HG03439 (cell line): Measurements from ENCODE around the gene HCFC1.

ENCODE experiments used
- ATAC-seq: cut with Tn5 transposase; IDR thresholded peaks from one replicate; pipeline ENCODE4 v1.9.1; 2021; ENCODE audit warnings: mild to moderate bottlenecking, moderate library complexity; ENCODE audit not compliant: unreplicated experiment

The HCFC1 gene

GRCh38 chrX:153905481-153906095, 66.0 kb downstream of the HCFC1 start:
- no peak for ATAC-seq

GRCh38 chrX:153903991-153904957, 67.3 kb downstream of the HCFC1 start, which contains the start of gene AVPR2:
TSS of gene AVPR2 (plus strand) at chrX:153904673. CDS start at chrX:153905146, 473 bp downstream.
- ATAC-seq: no peak

- ATAC-seq: no peak
Measured at GRCh38 chrX:153903238-153903980, 68.2 kb downstream of the HCFC1 start.

GRCh38 chrX:153902385-153902784, 69.2 kb downstream of the HCFC1 start:
- ATAC-seq: no peak

- ATAC-seq: no peak
Measured at GRCh38 chrX:153901753-153902140, 69.9 kb downstream of the HCFC1 start.

- ATAC-seq: no peak
Measured at GRCh38 chrX:153900831-153901752, 70.5 kb downstream of the HCFC1 start.

- ATAC-seq: no peak
Measured at GRCh38 chrX:153897899-153898298, 73.7 kb downstream of the HCFC1 start.
